Large intestine (tissue), 12 donors: ENCODE results near the gene PPP4C. TPM values are rescaled to one million over a fixed set of nuclear protein-coding genes. Genes with fewer than 3 reads are reported as not detected.

Source experiments
- DNase-seq, 2 donors: peaks; one replicate each; pipeline versions ENCODE4 v3.0.0 to v3.0.0-alpha.2; 2013
- H3K27ac ChIP-seq: one replicate; pipeline ENCODE4 v1.5.1; 2013; ENCODE audit warnings: low read length
- H3K27me3 ChIP-seq: 2 replicates; pipeline ENCODE4 v1.6.1; 2013; ENCODE audit warnings: low read length; ENCODE audit not compliant: control insufficient read depth, insufficient read depth
- H3K36me3 ChIP-seq: 2 replicates; pipeline ENCODE4 v1.6.1; 2013; ENCODE audit warnings: low read length; ENCODE audit not compliant: control insufficient read depth, insufficient read depth
- H3K4me1 ChIP-seq: one replicate; pipeline ENCODE4 v1.6.1; 2013; ENCODE audit warnings: low read length; ENCODE audit not compliant: control insufficient read depth, insufficient read depth
- H3K4me3 ChIP-seq: one replicate; pipeline ENCODE4 v1.5.1; 2013; ENCODE audit warnings: low read length
- H3K9me3 ChIP-seq: one replicate; pipeline ENCODE4 v1.6.1; 2013; ENCODE audit warnings: mild to moderate bottlenecking, low read depth, low read length, moderate library complexity; ENCODE audit not compliant: control insufficient read depth
- WGBS: methylation state at CpG from one replicate; pipeline ENCODE4 v1.1.5; 2013; ENCODE audit warnings: low lambda C conversion rate; ENCODE audit not compliant: insufficient coverage; 5-methylcytosine and 5-hydroxymethylcytosine counted together
- long read RNA-seq, 11 donors: transcript quantifications; one replicate each; lab custom pipeline, GENCODE V29; 2026
- polyA plus RNA-seq: library from polyadenylated mRNA; unstranded; fragments of 120-200 nt; gene quantifications from one replicate; pipeline ENCODE4 v1.2.1, GENCODE V29; 2013

The PPP4C gene
- polyA plus RNA-seq = 97.9 TPM
- long read RNA-seq, donor 1, transcript PPP4C-201 (9 exons, 1,407 nt) = major isoform, 17 of 31 reads
- long read RNA-seq, donor 1, partial matches to known transcripts = 8 of 31 reads
- long read RNA-seq, donor 1, other reads (novel, unspliced or antisense) = 5 of 31 reads
- long read RNA-seq, donor 2, transcript PPP4C-201 (9 exons, 1,407 nt) = major isoform, 37 of 105 reads
- long read RNA-seq, donor 2, transcript PPP4C-202 (8 exons, 1,333 nt) = minor isoform, 5 of 105 reads
- long read RNA-seq, donor 2, partial matches to known transcripts = 32 of 105 reads
- long read RNA-seq, donor 2, other reads (novel, unspliced or antisense) = 26 of 105 reads
- long read RNA-seq, donor 3 = 0 reads
- long read RNA-seq, donor 4, partial matches to known transcripts = 0 of 5 reads
- long read RNA-seq, donor 4, other reads (novel, unspliced or antisense) = 0 of 5 reads
- long read RNA-seq, donor 5, transcript PPP4C-201 (9 exons, 1,407 nt) = major isoform, 17 of 41 reads
- long read RNA-seq, donor 5, partial matches to known transcripts = 6 of 41 reads
- long read RNA-seq, donor 5, other reads (novel, unspliced or antisense) = 12 of 41 reads
- long read RNA-seq, donor 6, transcript PPP4C-201 (9 exons, 1,407 nt) = major isoform, 34 of 88 reads
- long read RNA-seq, donor 6, partial matches to known transcripts = 30 of 88 reads
- long read RNA-seq, donor 6, other reads (novel, unspliced or antisense) = 20 of 88 reads
- long read RNA-seq, donor 7, transcript PPP4C-201 (9 exons, 1,407 nt) = major isoform, 7 of 8 reads
- long read RNA-seq, donor 7, partial matches to known transcripts = 0 of 8 reads
- long read RNA-seq, donor 7, other reads (novel, unspliced or antisense) = 0 of 8 reads
- long read RNA-seq, donor 8, transcript PPP4C-201 (9 exons, 1,407 nt) = major isoform, 42 of 109 reads
- long read RNA-seq, donor 8, transcript PPP4C-204 (8 exons, 941 nt) = minor isoform, 5 of 109 reads
- long read RNA-seq, donor 8, partial matches to known transcripts = 28 of 109 reads
- long read RNA-seq, donor 8, other reads (novel, unspliced or antisense) = 25 of 109 reads
- long read RNA-seq, donor 9, transcript PPP4C-201 (9 exons, 1,407 nt) = major isoform, 36 of 76 reads
- long read RNA-seq, donor 9, partial matches to known transcripts = 10 of 76 reads
- long read RNA-seq, donor 9, other reads (novel, unspliced or antisense) = 28 of 76 reads
- long read RNA-seq, donor 10, transcript PPP4C-201 (9 exons, 1,407 nt) = major isoform, 36 of 102 reads
- long read RNA-seq, donor 10, partial matches to known transcripts = 26 of 102 reads
- long read RNA-seq, donor 10, other reads (novel, unspliced or antisense) = 35 of 102 reads
- long read RNA-seq, donor 11, transcript PPP4C-201 (9 exons, 1,407 nt) = major isoform, 27 of 47 reads
- long read RNA-seq, donor 11, partial matches to known transcripts = 0 of 47 reads
- long read RNA-seq, donor 11, other reads (novel, unspliced or antisense) = 17 of 47 reads

- peaks cover 3% of the 10 kb centered on the region for H3K9me3 ChIP-seq
- H3K4me3 ChIP-seq = peak within 1 kb of the TSS; percentile 99
- H3K27me3 ChIP-seq = no peaks in the 10 kb centered on the region
- DNase-seq = peak; percentile 89 to 92
- WGBS = no CpG with 5 or more reads among the region's 67 CpGs
- peaks cover 12% of the 10 kb centered on the region for H3K4me1 ChIP-seq
- H3K36me3 ChIP-seq = peaks cover 41% of the 10 kb centered on the region
- H3K27ac ChIP-seq = peak within 1 kb of the TSS; percentile 92
These were observed at the start of gene PPP4C for GRCh38 chr16:30075503-30076275. PPP4C (plus strand) TSS chr16:30075994; CDS start chr16:30076378, 384 bp downstream.

GRCh38 chr16:30026449-30026848 lies 49.3 kb upstream of the PPP4C start:
- Histone ChIP-seq H3K27ac (no peak overlapping the region), H3K4me1 (peaks cover 5% of the 10 kb centered on the region), H3K4me3 (no peak overlapping the region), H3K27me3 (peaks cover 54% of the 10 kb centered on the region), H3K36me3 (no peaks in the 10 kb centered on the region), H3K9me3 (no peaks in the 10 kb centered on the region)
- no peak for DNase-seq
- WGBS = no CpG with 5 or more reads among the region's 18 CpGs

GRCh38 chr16:30027588-30028437 lies 48.0 kb upstream of the PPP4C start:
- H3K27me3 ChIP-seq = peaks cover 68% of the 10 kb centered on the region
- no peaks in the 10 kb centered on the region for H3K36me3 ChIP-seq
- no peak overlapping the region for H3K4me3 ChIP-seq
- no peaks in the 10 kb centered on the region for H3K9me3 ChIP-seq
- no peak for DNase-seq
- no peaks in the 10 kb centered on the region for H3K4me1 ChIP-seq
- no peak overlapping the region for H3K27ac ChIP-seq
- 28% methylated on average over 4 of the region's 13 CpGs for WGBS

- Histone ChIP-seq H3K36me3 (no peaks in the 10 kb centered on the region), H3K4me1 (no peaks in the 10 kb centered on the region), H3K9me3 (no peaks in the 10 kb centered on the region), H3K4me3 (no peak overlapping the region), H3K27me3 (peaks cover 69% of the 10 kb centered on the region), H3K27ac (no peak overlapping the region)
- DNase-seq = no peak
- WGBS = no CpG with 5 or more reads among the region's 18 CpGs
These were observed 47.2 kb upstream of the PPP4C start for GRCh38 chr16:30028438-30029076.

- no peak for DNase-seq
- Histone ChIP-seq H3K36me3 (no peaks in the 10 kb centered on the region), H3K4me3 (no peak overlapping the region), H3K27ac (no peak overlapping the region), H3K27me3 (peaks cover 66% of the 10 kb centered on the region), H3K9me3 (no peaks in the 10 kb centered on the region), H3K4me1 (no peaks in the 10 kb centered on the region)
- 13% methylated on average over 3 of the region's 23 CpGs for WGBS
These were observed 45.6 kb upstream of the PPP4C start for GRCh38 chr16:30030011-30030685.

- Histone ChIP-seq H3K27me3 (peaks cover 70% of the 10 kb centered on the region), H3K27ac (no peak within 1 kb of the TSS), H3K4me1 (no peaks in the 10 kb centered on the region), H3K4me3 (peak within 1 kb of the TSS; percentile 21), H3K36me3 (no peaks in the 10 kb centered on the region), H3K9me3 (no peaks in the 10 kb centered on the region)
- no peak for DNase-seq
- no CpG with 5 or more reads among the region's 27 CpGs for WGBS
These were observed 44.9 kb upstream of the PPP4C start, which contains the start of gene TLCD3B for GRCh38 chr16:30030841-30031413. TLCD3B (minus strand) TSS chr16:30031271; CDS start chr16:30030527, 744 bp downstream.

- H3K27ac ChIP-seq = no peak overlapping the region
- peaks cover 67% of the 10 kb centered on the region for H3K27me3 ChIP-seq
- no peaks in the 10 kb centered on the region for H3K9me3 ChIP-seq
- no peak for DNase-seq
- no CpG with 5 or more reads among the region's 11 CpGs for WGBS
- H3K36me3 ChIP-seq = no peaks in the 10 kb centered on the region
- H3K4me3 ChIP-seq = peak overlapping the region; percentile 21
- no peaks in the 10 kb centered on the region for H3K4me1 ChIP-seq
These were observed 44.3 kb upstream of the PPP4C start for GRCh38 chr16:30031477-30031918.
